Measurements from ENCODE around the gene OXLD1. TPM values are rescaled to one million over a fixed set of nuclear protein-coding genes. Genes with fewer than 3 reads are reported as not detected.

OXLD1 gene
- total and polyA plus RNA-seq, 10 of the 15 experiments (the other 5 are each of a cell fraction or from before 2014, with no cell fraction given) = 4.6 to 89.5 (median 39.8) TPM

DNA sequence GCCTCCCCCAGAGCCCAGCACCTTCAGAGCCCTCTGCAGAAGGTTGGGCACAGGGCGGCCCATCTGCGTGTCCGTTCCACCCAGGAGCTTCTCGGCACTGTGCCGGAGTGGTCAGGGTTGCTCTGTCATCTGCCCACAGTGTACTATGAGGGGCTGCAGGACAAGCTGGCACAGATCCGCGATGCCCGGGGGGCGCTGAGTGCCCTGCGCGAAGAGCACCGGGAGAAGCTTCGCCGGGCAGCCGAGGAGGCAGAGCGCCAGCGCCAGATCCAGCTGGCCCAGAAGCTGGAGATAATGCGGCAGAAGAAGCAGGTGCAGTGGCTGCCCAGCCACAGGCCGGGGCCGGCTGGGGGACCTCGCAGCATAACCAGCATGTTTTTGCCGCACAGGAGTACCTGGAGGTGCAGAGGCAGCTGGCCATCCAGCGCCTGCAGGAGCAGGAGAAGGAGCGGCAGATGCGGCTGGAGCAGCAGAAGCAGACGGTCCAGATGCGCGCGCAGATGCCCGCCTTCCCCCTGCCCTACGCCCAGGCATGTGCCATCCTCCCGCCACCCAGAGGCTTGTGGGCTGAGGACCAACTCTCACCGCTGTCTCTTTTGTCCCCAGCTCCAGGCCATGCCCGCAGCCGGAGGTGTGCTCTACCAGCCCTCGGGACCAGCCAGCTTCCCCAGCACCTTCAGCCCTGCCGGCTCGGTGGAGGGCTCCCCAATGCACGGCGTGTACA is 30.0 kb upstream of the OXLD1 start:
- Histone ChIP-seq H3K4me3 (no peak overlapping the region), H3K9me3 (replicated peaks; ENCODE audit: control insufficient read depth, insufficient read depth, low read length) (no peaks in the 10 kb centered on the region), H3K27ac (ENCODE audit: control insufficient read depth, insufficient read depth) (no peak overlapping the region), H4K20me1 (ENCODE audit: control insufficient read depth, insufficient read depth) (no peaks in the 10 kb centered on the region), H3K4me1 (ENCODE audit: control insufficient read depth, insufficient read depth, low read length) (peaks cover 3% of the 10 kb centered on the region), H3K36me3 (ENCODE audit: control insufficient read depth in 2 of 2, insufficient read depth in 2 of 2, low read length in 1 of 2) (peaks cover 20 to 51% of the 10 kb centered on the region in 2 experiments; a peak in 3 of 4 replicates), H3K27me3 (replicated peaks in 1 of 2; ENCODE audit: control insufficient read depth in 2 of 2, insufficient read depth in 2 of 2, low read length in 1 of 2) (no peaks in the 10 kb centered on the region), H3K4me2 (ENCODE audit: control insufficient read depth, insufficient read depth) (no peak overlapping the region), H3K79me2 (ENCODE audit: control insufficient read depth, insufficient read depth, low read length) (peaks cover 3% of the 10 kb centered on the region), H2AFZ (ENCODE audit: control insufficient read depth, low read depth, low read length) (no peak overlapping the region), H3K9ac (ENCODE audit: control insufficient read depth, insufficient read depth, low read length) (no peak overlapping the region)
- DNase-seq (ENCODE audit: low read depth, low spot score) (no peak), ATAC-seq (no peak), FAIRE-seq (no peak)
- in situ Hi-C loops (cut with MboI) (no loop called here), intact Hi-C loops (cut with micrococcal nuclease; ENCODE audit: unreplicated experiment) (no loop called here)
- no TSS peak for BruUV-seq (replicated peaks)
- ChIA-PET RAD21 (ENCODE audit: unreplicated experiment) (no interaction called here), CTCF (no interaction called here), SMC1A (ENCODE audit: uncharacterized antibody, unreplicated experiment) (no interaction called here), POLR2A (no interaction called here)
- 98% methylated on average over 32 of the region's 40 CpGs for WGBS (ENCODE audit: insufficient coverage, insufficient replicate concordance, low lambda C conversion rate, missing lambda C conversion rate)
- no peak for TF ChIP-seq CHD1 (IDR thresholded peaks at IDR 0.05; ENCODE audit: low read depth, low read length)
- 0 out of 2 replicates have a peak, but pooled peaks have one; percentile 21 for TF ChIP-seq POLR2A (IDR thresholded peaks at IDR 0.05; ENCODE audit: low read depth, low read length)

DNA sequence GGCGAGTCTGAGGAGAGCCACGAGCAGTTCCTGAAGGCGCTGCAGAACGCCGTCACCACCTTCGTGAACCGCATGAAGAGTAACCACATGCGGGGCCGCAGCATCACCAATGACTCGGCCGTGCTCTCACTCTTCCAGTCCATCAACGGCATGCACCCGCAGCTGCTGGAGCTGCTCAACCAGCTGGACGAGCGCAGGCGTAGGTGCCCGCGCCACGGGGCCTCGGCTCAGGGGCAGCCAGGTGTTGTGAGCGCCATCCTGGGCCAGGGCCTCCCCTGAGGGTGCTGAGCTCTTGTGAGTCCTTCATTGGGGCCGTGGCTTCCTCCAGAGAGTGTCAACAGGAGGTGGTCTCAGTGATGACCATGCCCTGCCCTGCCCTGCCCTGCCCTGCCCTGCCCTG is 29.4 kb upstream of the OXLD1 start:
- RAD21 ChIA-PET (ENCODE audit: unreplicated experiment) = no interaction called here
- Histone ChIP-seq H3K4me2 (ENCODE audit: control insufficient read depth, insufficient read depth) (no peak overlapping the region), H3K9ac (ENCODE audit: control insufficient read depth, insufficient read depth, low read length) (no peak overlapping the region), H2AFZ (ENCODE audit: control insufficient read depth, low read depth, low read length) (no peak overlapping the region), H3K4me1 (ENCODE audit: control insufficient read depth, insufficient read depth, low read length) (no peaks in the 10 kb centered on the region), H3K9me3 (replicated peaks; ENCODE audit: control insufficient read depth, insufficient read depth, low read length) (no peaks in the 10 kb centered on the region), H3K27me3 (replicated peaks in 1 of 2; ENCODE audit: control insufficient read depth in 2 of 2, insufficient read depth in 2 of 2, low read length in 1 of 2) (no peaks in the 10 kb centered on the region), H4K20me1 (ENCODE audit: control insufficient read depth, insufficient read depth) (no peaks in the 10 kb centered on the region), H3K4me3 (no peak overlapping the region), H3K27ac (ENCODE audit: control insufficient read depth, insufficient read depth) (no peak overlapping the region), H3K79me2 (ENCODE audit: control insufficient read depth, insufficient read depth, low read length) (no peaks in the 10 kb centered on the region; the same call in none of the 2 replicates), H3K36me3 (ENCODE audit: control insufficient read depth in 2 of 2, insufficient read depth in 2 of 2, low read length in 1 of 2) (peaks cover 19 to 48% of the 10 kb centered on the region in 2 experiments; a peak in 3 of 4 replicates)
- SMC1A ChIA-PET (ENCODE audit: uncharacterized antibody, unreplicated experiment) = no interaction called here
- no peak for TF ChIP-seq DPF2 (IDR thresholded peaks at IDR 0.05)
- peak; percentile 46; the same call in 1 of the 2 replicates for TF ChIP-seq POLR2A (IDR thresholded peaks at IDR 0.05; ENCODE audit: low read depth, low read length)
- CTCF ChIA-PET = no interaction called here
- no peak for FAIRE-seq
- 95% methylated on average over 22 of the region's 22 CpGs for WGBS (ENCODE audit: insufficient coverage, insufficient replicate concordance, low lambda C conversion rate, missing lambda C conversion rate)
- intact Hi-C loops (cut with micrococcal nuclease; ENCODE audit: unreplicated experiment) (no loop called here), in situ Hi-C loops (cut with MboI) (no loop called here)
- BruUV-seq (replicated peaks) = no TSS peak
- DNase-seq (ENCODE audit: low read depth, low spot score) = no peak
- no peak for ATAC-seq
- POLR2A ChIA-PET = no interaction called here

All from GM12878 (cell line).